H1 (cell line): Measurements from ENCODE around the gene G3BP1. TPM values are rescaled to one million over a fixed set of nuclear protein-coding genes. Genes with fewer than 3 reads are reported as not detected.
A peak's percentile ranks its signal among the peaks of the same experiment; 100 is the strongest.

Source experiments
- ASH2L ChIP-seq: fragments of 200-600, 300-600 bp; sonication (generic); IDR thresholded peaks from one replicate; pipeline ENCODE4 v1.7.1; 2017; ENCODE audit warnings: low read length
- BACH1 ChIP-seq: IDR thresholded peaks from 2 replicates; pipeline ENCODE4 v1.6.1; 2012; ENCODE audit warnings: low read length, improper control_type of control experiment
- BCL11A ChIP-seq, 2 experiments: IDR thresholded peaks; one replicate each; pipeline ENCODE4 v1.6.1; 2011; ENCODE audit warnings: low read depth in 2 of 2, low read length in 2 of 2, mild to moderate bottlenecking in 2 of 2
- BRCA1 ChIP-seq: IDR thresholded peaks from 2 replicates; pipeline ENCODE4 v1.6.1; 2012; ENCODE audit warnings: low read depth, low read length, improper control_type of control experiment
- CBX5 ChIP-seq: fragments of 300-800, 300-1000 bp; sonication (generic); IDR thresholded peaks from 2 replicates; pipeline ENCODE4 v1.7.1; 2016; ENCODE audit warnings: antibody characterized with exemption, low read length, low read depth
- CBX8 ChIP-seq: fragments of 300-800, 300-1000 bp; sonication (generic); IDR thresholded peaks from 2 replicates; pipeline ENCODE4 v1.7.1; 2016; ENCODE audit warnings: low read depth, low read length, borderline replicate concordance
- EZH2 ChIP-seq: fragments of 200-600 bp; sonication (generic); IDR thresholded peaks from 2 replicates; pipeline ENCODE4 v1.7.1; 2012; ENCODE audit warnings: low read depth, mild to moderate bottlenecking, moderate library complexity, low read length, inconsistent platforms; ENCODE audit not compliant: severe bottlenecking
- GABPA ChIP-seq: IDR thresholded peaks from 2 replicates; pipeline ENCODE4 v1.6.1; 2011; ENCODE audit warnings: mild to moderate bottlenecking, low read length, moderate library complexity, borderline replicate concordance; ENCODE audit not compliant: insufficient read depth
- HDAC6 ChIP-seq: IDR thresholded peaks from one replicate; pipeline ENCODE4 v1.7.1; 2012; ENCODE audit warnings: low read depth, mild to moderate bottlenecking, inconsistent platforms, low read length, moderate library complexity
- JUND ChIP-seq: IDR thresholded peaks from 2 replicates; pipeline ENCODE4 v1.6.1; 2011; ENCODE audit warnings: mild to moderate bottlenecking, improper control_type of control experiment, low read length
- KDM1A ChIP-seq: fragments of 200-600, 300-600 bp; sonication (generic); IDR thresholded peaks from 2 replicates; pipeline ENCODE4 v1.7.1; 2016; ENCODE audit warnings: mild to moderate bottlenecking, low read length, borderline replicate concordance
- MAX ChIP-seq: IDR thresholded peaks from 2 replicates; pipeline ENCODE4 v1.6.1; 2012; ENCODE audit warnings: inconsistent platforms
- NRF1 ChIP-seq: IDR thresholded peaks from 2 replicates; pipeline ENCODE4 v1.6.1; 2011; ENCODE audit warnings: mild to moderate bottlenecking, low read depth, low read length, improper control_type of control experiment
- PHF8 ChIP-seq: fragments of 200-600 bp; sonication (generic); conservative IDR thresholded peaks from 2 replicates; pipeline ENCODE4 v1.7.1; 2012; ENCODE audit warnings: low read depth, mild to moderate bottlenecking, inconsistent platforms, low read length, moderate library complexity
- POLR2A ChIP-seq, 2 experiments: IDR thresholded peaks; 1 replicate in 1 of 2; 2 replicates in 1 of 2; pipeline ENCODE4 v1.6.1; 2011; ENCODE audit warnings: low read depth in 2 of 2, low read length in 2 of 2, mild to moderate bottlenecking in 2 of 2; ENCODE audit errors: control extremely low read depth in 1 of 2
- RAD21 ChIP-seq, 2 experiments: IDR thresholded peaks in 1 of 2; conservative IDR thresholded peaks in 1 of 2; 2 replicates each; pipeline ENCODE4 v1.6.1; 2011; ENCODE audit warnings: low read depth in 2 of 2, low read length in 2 of 2, improper control_type of control experiment in 1 of 2, inconsistent platforms in 1 of 2, mild to moderate bottlenecking in 1 of 2, moderate library complexity in 1 of 2
- RBBP5 ChIP-seq: IDR thresholded peaks from 2 replicates; pipeline ENCODE4 v1.7.1; 2012; ENCODE audit warnings: low read depth, mild to moderate bottlenecking, inconsistent platforms, low read length, moderate library complexity, borderline replicate concordance
- SAP30 ChIP-seq: fragments of 300-600 bp; sonication (generic); IDR thresholded peaks from 2 replicates; pipeline ENCODE4 v1.7.1; 2012; ENCODE audit warnings: low read length, moderate library complexity, mild to moderate bottlenecking, inconsistent platforms; ENCODE audit not compliant: insufficient read depth, insufficient replicate concordance
- SIRT6 ChIP-seq: IDR thresholded peaks from one replicate; pipeline ENCODE4 v1.7.1; 2012; ENCODE audit warnings: low read length, inconsistent platforms
- SP1 ChIP-seq: IDR thresholded peaks from 2 replicates; pipeline ENCODE4 v1.6.1; 2011; ENCODE audit warnings: low read depth, low read length
- SP4 ChIP-seq: IDR thresholded peaks from 2 replicates; pipeline ENCODE4 v1.6.1; 2012; ENCODE audit warnings: low read length, inconsistent platforms
- TAF1 ChIP-seq: IDR thresholded peaks from 2 replicates; pipeline ENCODE4 v1.6.1; 2011; ENCODE audit warnings: mild to moderate bottlenecking, low read depth, low read length
- TAF7 ChIP-seq: optimal IDR thresholded peaks from 2 replicates; pipeline ENCODE3; 2011; ENCODE audit warnings: low read depth, mild to moderate bottlenecking, inconsistent platforms, low read length, moderate library complexity, borderline replicate concordance
- TBP ChIP-seq: IDR thresholded peaks from 2 replicates; pipeline ENCODE4 v1.6.1; 2011; ENCODE audit warnings: low read depth, low read length, improper control_type of control experiment
- TCF12 ChIP-seq: IDR thresholded peaks from 2 replicates; pipeline ENCODE4 v1.6.1; 2011; ENCODE audit warnings: low read depth, mild to moderate bottlenecking, low read length
- polyA plus RNA-seq, 7 experiments: library from polyadenylated mRNA; depleted of rRNA in 3 of 7; stranded (reverse) in 5 of 7; unstranded in 2 of 7; fragments of >200 nt in 5 of 7; fragments of 200-250 nt in 2 of 7; gene quantifications; 1 replicate in 5 of 7; 2 replicates in 1 of 7; 4 replicates in 1 of 7; pipeline versions ENCODE4 v1.2.1 to v1.2.3, GENCODE V29; 2011 to 2013; ENCODE audit warnings: missing spikeins in 2 of 7, mixed read lengths in 2 of 7
- total RNA-seq: library from RNA; stranded (reverse); fragmentation: NEBNext Ultra II Directional; extraction: Animal tissue kit (Norgen Biotek cat#: 25700); gene quantifications from 2 replicates; pipeline ENCODE4 v1.2.1, GENCODE V29; 2021

G3BP1 gene
- total and polyA plus RNA-seq, 2 of the 8 experiments (the other 6 are each of a cell fraction or from before 2014, with no cell fraction given): 71.2 to 516 TPM

DNA sequence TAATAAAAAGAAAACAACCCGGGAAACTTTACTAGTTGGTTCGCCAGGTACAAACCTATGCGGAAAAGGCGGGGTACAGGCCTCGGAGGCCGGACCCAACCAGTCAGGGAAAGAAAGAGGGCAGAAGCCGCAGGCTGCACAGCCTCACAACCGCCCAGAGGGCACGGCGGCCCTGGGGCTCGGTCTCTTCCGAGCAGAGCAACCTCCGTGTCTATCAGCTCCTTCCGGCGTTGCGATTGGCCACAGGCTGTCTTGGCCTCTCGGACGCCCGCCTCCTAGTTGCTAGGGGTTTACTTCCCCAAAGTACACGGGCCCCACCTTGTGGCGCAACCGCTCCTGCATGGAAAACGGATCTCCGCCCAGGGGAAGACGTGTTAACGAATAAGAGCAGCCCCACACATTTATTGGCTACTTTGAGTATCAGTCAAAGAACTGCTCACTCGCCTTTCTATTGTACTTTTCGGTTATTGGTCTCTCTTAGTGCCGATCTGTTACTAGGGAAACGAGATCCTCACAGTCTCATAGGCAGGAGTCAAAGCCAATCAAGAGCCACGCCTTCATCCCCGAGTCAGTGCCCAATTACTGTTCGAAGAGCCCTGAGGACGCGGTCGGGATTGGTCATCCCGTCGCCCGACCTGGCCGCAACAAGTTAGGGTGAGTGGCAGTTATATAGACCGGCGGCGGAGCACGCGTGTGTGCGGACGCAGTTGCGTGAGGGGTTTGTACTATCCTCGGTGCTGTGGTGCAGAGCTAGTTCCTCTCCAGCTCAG is at the start of gene G3BP1 (continued):
- TF ChIP-seq MAX (peak; percentile 82), BCL11A (IDR thresholded peaks at IDR 0.05; ENCODE audit: low read depth in 2 of 2, low read length in 2 of 2) (no peak), CBX8 (no peak), PHF8 (peak; percentile 91), KDM1A (no peak), TCF12 (no peak), SIRT6 (no peak), GABPA (no peak), JUND (no peak), SP4 (peak; percentile 88), ASH2L (peak; percentile 41), TBP (peak; percentile 97), TAF7 (peak; percentile 95), BACH1 (peak; percentile 81), HDAC6 (no peak), BRCA1 (no peak), EZH2 (no peak), NRF1 (no peak), RBBP5 (no peak), TAF1 (peak; percentile 92), SAP30 (no peak), POLR2A (IDR thresholded peaks at IDR 0.05; ENCODE audit: control extremely low read depth in 1 of 2, low read depth in 2 of 2, low read length in 2 of 2) (peak; percentile 94 to 98), RAD21 (IDR thresholded peaks at IDR 0.05 in 1 of 2, conservative IDR thresholded peaks at IDR 0.05 in 1 of 2; ENCODE audit: low read depth in 2 of 2, low read length in 2 of 2) (peak; percentile 56 to 57), SP1 (peak; percentile 99), CBX5 (no peak)
